DLD1 (cell line): ENCODE results near the gene PTRHD1.

Experiments
- in situ Hi-C: cut with HindIII; loops from 2 replicates; pipeline ENCODE4 v1.10.0; 2017; ENCODE audit warnings: low sequenced_read_pairs

PTRHD1 gene

GRCh38 chr2:24830786-24831185 is 37.6 kb upstream of the PTRHD1 start:
- in situ Hi-C loops, result no loop called here

GRCh38 chr2:24830351-24830750 is 37.2 kb upstream of the PTRHD1 start:
- in situ Hi-C loops, result no loop called here

- in situ Hi-C loops, result no loop called here
Measured at GRCh38 chr2:24828238-24828996, 35.2 kb upstream of the PTRHD1 start.

GRCh38 chr2:24827321-24828237 is 34.4 kb upstream of the PTRHD1 start:
- in situ Hi-C loops, result no loop called here

GRCh38 chr2:24826773-24827145 is 33.6 kb upstream of the PTRHD1 start:
- in situ Hi-C loops, result no loop called here

GRCh38 chr2:24825883-24826772 is 32.9 kb upstream of the PTRHD1 start:
- in situ Hi-C loops, result no loop called here

GRCh38 chr2:24824966-24825882 is 32.0 kb upstream of the PTRHD1 start:
- in situ Hi-C loops, result no loop called here

GRCh38 chr2:24824071-24824588 is 30.9 kb upstream of the PTRHD1 start:
- in situ Hi-C loops, result no loop called here

GRCh38 chr2:24822049-24822706 is 29.0 kb upstream of the PTRHD1 start:
- in situ Hi-C loops, result no loop called here

- in situ Hi-C loops, result no loop called here
Measured at GRCh38 chr2:24821433-24821891, 28.3 kb upstream of the PTRHD1 start.

GRCh38 chr2:24820598-24821432 is 27.6 kb upstream of the PTRHD1 start:
- in situ Hi-C loops, result no loop called here

- in situ Hi-C loops, result no loop called here
Measured at GRCh38 chr2:24820175-24820513, 27.0 kb upstream of the PTRHD1 start.

GRCh38 chr2:24819442-24820174 is 26.4 kb upstream of the PTRHD1 start:
- in situ Hi-C loops, result no loop called here

GRCh38 chr2:24818721-24819167 is 25.6 kb upstream of the PTRHD1 start:
- in situ Hi-C loops, result no loop called here

GRCh38 chr2:24816884-24817283 is 23.7 kb upstream of the PTRHD1 start:
- in situ Hi-C loops, result no loop called here

GRCh38 chr2:24816404-24816803 is 23.2 kb upstream of the PTRHD1 start:
- in situ Hi-C loops, result no loop called here

- in situ Hi-C loops, result no loop called here
Measured at GRCh38 chr2:24815171-24815570, 22.0 kb upstream of the PTRHD1 start.

GRCh38 chr2:24814516-24814915 is 21.3 kb upstream of the PTRHD1 start:
- in situ Hi-C loops, result no loop called here
